Karpas-422 (cell line): ENCODE results near the gene SYNJ2BP. TPM values are rescaled to one million over a fixed set of nuclear protein-coding genes. Genes with fewer than 3 reads are reported as not detected.

Source experiments
- DNase-seq: peaks from one replicate; pipeline ENCODE4 v3.0.0-alpha.2; 2015
- H2AFZ ChIP-seq: fragments of 200-600 bp; sonication (generic); 2 replicates; pipeline ENCODE4 v1.6.1; 2014; ENCODE audit warnings: antibody characterized with exemption, low read length, mixed read lengths
- H3K27ac ChIP-seq: fragments of 200-600 bp; sonication (generic); 2 replicates; pipeline ENCODE4 v1.5.1; 2014; ENCODE audit warnings: mild to moderate bottlenecking, low read length, moderate library complexity
- H3K27me3 ChIP-seq: fragments of 200-600 bp; sonication (generic); 2 replicates; pipeline ENCODE4 v1.6.1; 2014; ENCODE audit warnings: low read length, mixed read lengths
- H3K36me3 ChIP-seq: fragments of 200-600 bp; sonication (generic); 2 replicates; pipeline ENCODE4 v1.6.1; 2014; ENCODE audit warnings: low read length, mixed read lengths; ENCODE audit not compliant: insufficient read depth
- H3K4me1 ChIP-seq: fragments of 200-600 bp; sonication (generic); 2 replicates; pipeline ENCODE4 v1.6.1; 2014; ENCODE audit warnings: mild to moderate bottlenecking, low read length, mixed read lengths
- H3K4me2 ChIP-seq: fragments of 200-600 bp; sonication (generic); 2 replicates; pipeline ENCODE4 v1.6.1; 2014; ENCODE audit warnings: low read length, low read depth, mild to moderate bottlenecking; ENCODE audit not compliant: poor library complexity, severe bottlenecking
- H3K4me3 ChIP-seq: fragments of 200-600 bp; sonication (generic); 2 replicates; pipeline ENCODE4 v1.5.1; 2014; ENCODE audit warnings: mild to moderate bottlenecking, antibody characterized with exemption, low read length, mixed read lengths
- H3K79me2 ChIP-seq: fragments of 200-600 bp; sonication (generic); 2 replicates; pipeline ENCODE4 v1.6.1; 2014; ENCODE audit warnings: mild to moderate bottlenecking, low read length, mixed read lengths
- H3K9ac ChIP-seq: fragments of 200-600 bp; sonication (generic); 2 replicates; pipeline ENCODE4 v1.6.0; 2014; ENCODE audit warnings: low read length
- H3K9me2 ChIP-seq: fragments of 200-600 bp; sonication (generic), shearing (Covaris generic); replicated peaks from 2 replicates; pipeline ENCODE4 v1.6.0; 2014; ENCODE audit warnings: mild to moderate bottlenecking, low read length, moderate library complexity; ENCODE audit not compliant: insufficient read depth
- H3K9me3 ChIP-seq: fragments of 300-700, 200-600 bp; sonication (generic); 2 replicates; pipeline ENCODE4 v1.6.1; 2014; ENCODE audit warnings: low read length, mixed read lengths
- H4K20me1 ChIP-seq: fragments of 200-600 bp; sonication (generic); 2 replicates; pipeline ENCODE4 v1.6.1; 2014; ENCODE audit warnings: mild to moderate bottlenecking, antibody characterized with exemption, low read length, low read depth; ENCODE audit not compliant: insufficient read depth
- total RNA-seq: library from RNA; depleted of rRNA; stranded (reverse); fragments of >200 nt; shearing (Covaris generic); gene quantifications from 2 replicates; pipeline ENCODE4 v1.2.3, GENCODE V29; 2014; ENCODE audit warnings: low replicate concordance; rRNA removed

Gene SYNJ2BP
- total RNA-seq, 1 experiment from 2014 or later = 7.7 TPM

DNA sequence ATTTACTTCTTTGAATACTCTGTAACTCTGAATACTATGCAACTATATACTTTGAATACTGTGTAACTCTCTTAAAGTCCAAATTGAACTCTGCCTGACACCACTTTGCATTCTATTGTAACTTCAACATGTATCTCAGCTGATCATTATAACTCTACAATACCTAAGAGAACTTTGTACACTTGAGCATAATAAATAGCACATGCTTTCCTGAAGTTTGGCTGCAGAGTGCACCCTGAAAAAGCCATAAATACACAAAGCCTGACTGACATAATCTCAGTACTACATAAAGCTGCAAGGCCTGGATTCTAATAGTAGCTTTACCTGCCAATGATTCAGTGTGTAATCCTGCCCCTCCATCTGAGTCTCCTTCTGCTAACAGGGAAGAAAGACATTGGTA is 36.1 kb downstream of the SYNJ2BP start:
- H3K36me3 ChIP-seq = no peaks in the 10 kb centered on the region
- no peaks in the 10 kb centered on the region for H4K20me1 ChIP-seq
- H3K4me1 ChIP-seq = no peaks in the 10 kb centered on the region
- H3K4me2 ChIP-seq = no peak overlapping the region
- H3K9ac ChIP-seq = no peak overlapping the region
- H3K4me3 ChIP-seq = no peak overlapping the region
- no peak for DNase-seq
- no peak overlapping the region for H2AFZ ChIP-seq
- H3K27me3 ChIP-seq = no peaks in the 10 kb centered on the region
- no peaks in the 10 kb centered on the region for H3K9me2 ChIP-seq
- no peaks in the 10 kb centered on the region for H3K9me3 ChIP-seq
- H3K79me2 ChIP-seq = no peaks in the 10 kb centered on the region
- H3K27ac ChIP-seq = no peak overlapping the region

GRCh38 chr14:70378696-70379095 is 38.2 kb downstream of the SYNJ2BP start:
- Histone ChIP-seq H2AFZ (no peak overlapping the region), H3K27me3 (no peaks in the 10 kb centered on the region), H3K4me2 (no peak overlapping the region), H3K4me3 (no peak overlapping the region), H3K27ac (no peak overlapping the region), H3K4me1 (no peaks in the 10 kb centered on the region), H3K36me3 (no peaks in the 10 kb centered on the region), H3K79me2 (no peaks in the 10 kb centered on the region), H4K20me1 (no peaks in the 10 kb centered on the region), H3K9ac (no peak overlapping the region), H3K9me3 (no peaks in the 10 kb centered on the region), H3K9me2 (no peaks in the 10 kb centered on the region)
- DNase-seq = no peak

Other genes starting within 250 kb of the SYNJ2BP start
- gene SLC8A3, start 228.1 kb downstream of the SYNJ2BP start, total RNA-seq = not detected in 2 replicates
- 35.0 and 65.7 TPM in 2 replicates for gene COX16, start 57.4 kb downstream of the SYNJ2BP start, total RNA-seq
- 0.56 TPM in 1 of 2 replicates, not detected in the other for gene ADAM21, start 35.1 kb upstream of the SYNJ2BP start, total RNA-seq
- gene ADAM20, start 117.9 kb upstream of the SYNJ2BP start, total RNA-seq = 1.6 and 2.7 TPM in 2 replicates
- gene MED6, start 183.6 kb upstream of the SYNJ2BP start, total RNA-seq = 43.2 and 49.9 TPM in 2 replicates
- 6.1 and 7.9 TPM in 2 replicates for gene TTC9, start 224.8 kb upstream of the SYNJ2BP start, total RNA-seq